Neural cell (in vitro differentiated cells): ENCODE data around the gene GIPC2. TPM values are rescaled to one million over a fixed set of nuclear protein-coding genes. Genes with fewer than 3 reads are reported as not detected.

Source experiments
- H2AFZ ChIP-seq: fragments of 200-600, 300-800 bp; sonication (generic), shearing (Covaris generic); 2 replicates; pipeline ENCODE4 v1.6.0; 2014; ENCODE audit warnings: low read depth, mild to moderate bottlenecking, antibody characterized with exemption, low read length, moderate library complexity
- H3F3A ChIP-seq: fragments of 200-600 bp; shearing (Covaris generic); 2 replicates; pipeline ENCODE4 v1.6.1; 2016; ENCODE audit warnings: mild to moderate bottlenecking, moderate library complexity, mixed read lengths, antibody characterized with exemption, low read length; ENCODE audit not compliant: insufficient read depth, poor library complexity, severe bottlenecking
- H3K27ac ChIP-seq: fragments of 200-600, 300-800 bp; sonication (generic), shearing (Covaris generic); 2 replicates; pipeline ENCODE4 v1.5.1; 2014; ENCODE audit warnings: mild to moderate bottlenecking, low read length, moderate library complexity
- H3K27me3 ChIP-seq: fragments of 300-800, 200-600 bp; sonication (generic), shearing (Covaris generic); 2 replicates; pipeline ENCODE4 v1.6.0; 2014; ENCODE audit warnings: mild to moderate bottlenecking, low read depth, low read length, moderate library complexity; ENCODE audit not compliant: insufficient read depth
- H3K36me3 ChIP-seq: fragments of 300-800, 200-600 bp; sonication (generic), shearing (Covaris generic); 2 replicates; pipeline ENCODE4 v1.5.1; 2014; ENCODE audit warnings: mild to moderate bottlenecking, antibody characterized with exemption, low read length, moderate library complexity; ENCODE audit not compliant: insufficient read depth
- H3K4me2 ChIP-seq: fragments of 300-800, 200-600 bp; sonication (generic), shearing (Covaris generic); 2 replicates; pipeline ENCODE4 v1.6.0; 2014; ENCODE audit warnings: mild to moderate bottlenecking, low read length
- H3K4me3 ChIP-seq: fragments of 300-800, 200-600 bp; sonication (generic), shearing (Covaris generic); 2 replicates; pipeline ENCODE4 v1.5.1; 2014; ENCODE audit warnings: mild to moderate bottlenecking, low read length, moderate library complexity
- H3K79me2 ChIP-seq: fragments of 200-600 bp; shearing (Covaris generic); replicated peaks from 2 replicates; pipeline ENCODE4 v1.6.0; 2014; ENCODE audit warnings: mild to moderate bottlenecking, low read length, moderate library complexity; ENCODE audit not compliant: insufficient read depth
- H3K9ac ChIP-seq: fragments of 300-800, 200-600 bp; sonication (generic), shearing (Covaris generic); 2 replicates; pipeline ENCODE4 v1.6.1; 2016; ENCODE audit warnings: mild to moderate bottlenecking, low read length, mixed read lengths
- H3K9me2 ChIP-seq: fragments of 200-600 bp; shearing (Covaris generic); 2 replicates; pipeline ENCODE4 v1.6.1; 2016; ENCODE audit warnings: mild to moderate bottlenecking, low read length, mixed read lengths; ENCODE audit not compliant: insufficient read depth
- H3K9me3 ChIP-seq: fragments of 200-600, 300-800 bp; sonication (generic), shearing (Covaris generic); 2 replicates; pipeline ENCODE4 v1.6.1; 2016; ENCODE audit warnings: mild to moderate bottlenecking, mixed run types, low read length, moderate library complexity, mixed read lengths
- H4K20me1 ChIP-seq: fragments of 200-600 bp; shearing (Covaris generic); 2 replicates; pipeline ENCODE4 v1.6.1; 2016; ENCODE audit warnings: mild to moderate bottlenecking, mixed run types; ENCODE audit not compliant: insufficient read depth
- CTCF ChIP-seq: fragments of 450-650 bp; IDR thresholded peaks from 2 replicates; pipeline ENCODE4 v1.5.1; 2014; ENCODE audit warnings: antibody characterized with exemption, mild to moderate bottlenecking, moderate library complexity; ENCODE audit not compliant: poor library complexity, severe bottlenecking
- EP300 ChIP-seq: fragments of 450-650 bp; conservative IDR thresholded peaks from 2 replicates; pipeline ENCODE4 v1.6.1; 2014; ENCODE audit warnings: antibody characterized with exemption, mild to moderate bottlenecking, moderate library complexity; ENCODE audit not compliant: poor library complexity, severe bottlenecking
- EZH2 ChIP-seq: fragments of 200-600, 300-800 bp; shearing (Covaris generic), sonication (generic); IDR thresholded peaks from 2 replicates; pipeline ENCODE4 v1.6.1; 2014; ENCODE audit warnings: antibody characterized with exemption, low read length, borderline replicate concordance, mild to moderate bottlenecking; ENCODE audit not compliant: insufficient read depth, poor library complexity, severe bottlenecking
- MXI1 ChIP-seq: fragments of 450-650 bp; conservative IDR thresholded peaks from 2 replicates; pipeline ENCODE4 v1.6.1; 2014; ENCODE audit warnings: antibody characterized with exemption, mild to moderate bottlenecking; ENCODE audit not compliant: poor library complexity, severe bottlenecking
- POLR2AphosphoS5 ChIP-seq: IDR thresholded peaks from 2 replicates; pipeline ENCODE4 v1.6.1; 2012
- RAD21 ChIP-seq: fragments of 450-650 bp; conservative IDR thresholded peaks from 2 replicates; pipeline ENCODE4 v1.6.1; 2014; ENCODE audit warnings: antibody characterized with exemption, mild to moderate bottlenecking, moderate library complexity
- REST ChIP-seq: IDR thresholded peaks from 2 replicates; pipeline ENCODE4 v1.6.1; 2012; ENCODE audit warnings: borderline replicate concordance
- SMC3 ChIP-seq: fragments of 450-650 bp; conservative IDR thresholded peaks from 2 replicates; pipeline ENCODE4 v1.6.1; 2014; ENCODE audit warnings: antibody characterized with exemption, mild to moderate bottlenecking, moderate library complexity; ENCODE audit not compliant: poor library complexity
- TAF1 ChIP-seq: IDR thresholded peaks from 2 replicates; pipeline ENCODE4 v1.6.1; 2012; ENCODE audit warnings: low read depth
- polyA plus RNA-seq: library from polyadenylated mRNA; depleted of rRNA; stranded (reverse); fragments of >200 nt; gene quantifications from 2 replicates; pipeline ENCODE4 v1.2.3, GENCODE V29; 2014

GIPC2 gene
- polyA plus RNA-seq, 1 donor from 2014 or later, result 1.3 TPM

GRCh38 chr1:78069784-78070183 lies 24.0 kb downstream of the GIPC2 start:
- no peaks in the 10 kb centered on the region for H3K79me2 ChIP-seq
- no peak overlapping the region for H3K4me3 ChIP-seq
- H4K20me1 ChIP-seq, result no peaks in the 10 kb centered on the region
- TF ChIP-seq CTCF (no peak), RAD21 (no peak), EP300 (no peak), REST (no peak), TAF1 (no peak), EZH2 (no peak), SMC3 (no peak), POLR2AphosphoS5 (no peak), MXI1 (no peak)
- no peaks in the 10 kb centered on the region for H3K27me3 ChIP-seq
- H3K27ac ChIP-seq, result peak overlapping the region; percentile 43
- H2AFZ ChIP-seq, result no peak overlapping the region
- H3K9me3 ChIP-seq, result no peaks in the 10 kb centered on the region
- no peaks in the 10 kb centered on the region for H3K9me2 ChIP-seq
- no peaks in the 10 kb centered on the region for H3F3A ChIP-seq
- no peak overlapping the region for H3K9ac ChIP-seq
- no peaks in the 10 kb centered on the region for H3K36me3 ChIP-seq
- no peak overlapping the region for H3K4me2 ChIP-seq

- Histone ChIP-seq H3K36me3 (no peaks in the 10 kb centered on the region), H3K9me2 (no peaks in the 10 kb centered on the region), H3K27me3 (no peaks in the 10 kb centered on the region), H3K4me2 (peak overlapping the region; percentile 17), H3F3A (no peaks in the 10 kb centered on the region), H2AFZ (no peak overlapping the region), H4K20me1 (no peaks in the 10 kb centered on the region), H3K4me3 (no peak overlapping the region), H3K9ac (no peak overlapping the region), H3K79me2 (no peaks in the 10 kb centered on the region), H3K27ac (peak overlapping the region; percentile 43), H3K9me3 (no peaks in the 10 kb centered on the region)
- TF ChIP-seq RAD21 (no peak), SMC3 (no peak), EZH2 (no peak), TAF1 (no peak), MXI1 (no peak), EP300 (no peak), CTCF (no peak), POLR2AphosphoS5 (no peak), REST (no peak)
These were observed 24.4 kb downstream of the GIPC2 start for GRCh38 chr1:78070210-78070609.
